Ovary (tissue), 9 donors: ENCODE results near the gene TSHZ3. TPM values are rescaled to one million over a fixed set of nuclear protein-coding genes. Genes with fewer than 3 reads are reported as not detected.

Source experiments
- DNase-seq, 5 donors: peaks; one replicate each; pipeline ENCODE4 v3.0.0-alpha.2; 2019 to 2020
- H3K27ac ChIP-seq, 2 donors: fragments of 200-600 bp; one replicate each; pipeline versions ENCODE4 v1.5.1 to v1.8.0; 2019 to 2022
- H3K27me3 ChIP-seq: fragments of 200-600 bp; one replicate; pipeline ENCODE4 v1.8.0; 2022
- H3K36me3 ChIP-seq: fragments of 200-600 bp; sonication (generic); one replicate; pipeline ENCODE4 v1.5.1; 2019
- H3K4me1 ChIP-seq: one replicate; pipeline ENCODE4 v1.8.1; 2013; ENCODE audit warnings: mild to moderate bottlenecking, moderate library complexity; ENCODE audit not compliant: insufficient read depth
- H3K4me3 ChIP-seq: fragments of 200-600 bp; sonication (generic); one replicate; pipeline ENCODE4 v1.5.1; 2017
- H3K9me3 ChIP-seq, 2 donors: fragments of 200-600 bp in 1 of 2; sonication (generic) in 1 of 2; one replicate each; pipeline versions ENCODE4 v1.5.1 to v1.8.1; 2013 to 2019; ENCODE audit warnings: mild to moderate bottlenecking in 1 of 2, moderate library complexity in 1 of 2
- EP300 ChIP-seq: sonication (generic); formaldehyde crosslinking; IDR thresholded peaks from one replicate; pipeline ENCODE4 v1.6.1; 2017; ENCODE audit warnings: antibody characterized with exemption
- POLR2A ChIP-seq: fragments of 450-650 bp; IDR thresholded peaks from one replicate; pipeline ENCODE4 v1.6.1; 2017; ENCODE audit warnings: antibody characterized with exemption, mild to moderate bottlenecking, moderate library complexity
- WGBS, 3 donors: extraction: QIAGEN DNeasy Blood & Tissue Kit in 1 of 3; methylation state at CpG; one replicate each; pipeline versions ENCODE4 v1.1.5 to v1.1.7; 2013 to 2017; 5-methylcytosine and 5-hydroxymethylcytosine counted together
- intact Hi-C, 4 donors: fragments of 100-400 bp; cut with DNase I; formaldehyde crosslinking; loops; one replicate each; pipeline versions ENCODE4 v1.11.0 to v1.15.1; 2022 to 2023
- polyA plus RNA-seq, 2 donors: library from polyadenylated mRNA; stranded (reverse); fragments of 200-250 nt in 1 of 2; fragments of 350-450 nt in 1 of 2; fragmentation: Illumina TruSeq in 1 of 2; extraction: RNeasy Lipid Tissue Mini Kit (QIAGEN cat#74804) in 1 of 2; gene quantifications; one replicate each; pipeline ENCODE4 v1.2.3, GENCODE V29; 2013 to 2014
- total RNA-seq, 7 donors: library from RNA; depleted of rRNA in 2 of 7; stranded (reverse); fragments of >200 nt in 2 of 7; fragmentation: NEBNext Ultra II Directional in 3 of 7; extraction: Animal tissue kit (Norgen Biotek cat#: 25700) in 3 of 7; gene quantifications; one replicate each; pipeline versions ENCODE4 v1.1.0 to v1.2.4, GENCODE V29; 2016 to 2023
- TF ChIP-seq, protein P1 (sequence below), 3 donors: fragments of 450-650 bp in 2 of 3; fragments of 200-600 bp in 1 of 3; IDR thresholded peaks; one replicate each; pipeline versions ENCODE4 v1.5.1 to v1.8.0; 2016 to 2022; ENCODE audit warnings: antibody characterized with exemption in 3 of 3, mild to moderate bottlenecking in 1 of 3
- donor health status: DM: no; HTN: no; CAD: no; lungs with moderate emphysema.
- donor health status: DM: no; HTN: no; CAD: no.
- donor health status: Bipolar disorder and iron deficiency.
- donor health status: DM: yes; HTN: yes; CAD: no.
- donor health status: DM: no; HTN: no; CAD: no.
- donor health status: DM: yes; HTN: yes; CAD: no.

Gene TSHZ3
- total and polyA plus RNA-seq, 9 donors = 23.3 to 107 (median 50.3) TPM

DNA sequence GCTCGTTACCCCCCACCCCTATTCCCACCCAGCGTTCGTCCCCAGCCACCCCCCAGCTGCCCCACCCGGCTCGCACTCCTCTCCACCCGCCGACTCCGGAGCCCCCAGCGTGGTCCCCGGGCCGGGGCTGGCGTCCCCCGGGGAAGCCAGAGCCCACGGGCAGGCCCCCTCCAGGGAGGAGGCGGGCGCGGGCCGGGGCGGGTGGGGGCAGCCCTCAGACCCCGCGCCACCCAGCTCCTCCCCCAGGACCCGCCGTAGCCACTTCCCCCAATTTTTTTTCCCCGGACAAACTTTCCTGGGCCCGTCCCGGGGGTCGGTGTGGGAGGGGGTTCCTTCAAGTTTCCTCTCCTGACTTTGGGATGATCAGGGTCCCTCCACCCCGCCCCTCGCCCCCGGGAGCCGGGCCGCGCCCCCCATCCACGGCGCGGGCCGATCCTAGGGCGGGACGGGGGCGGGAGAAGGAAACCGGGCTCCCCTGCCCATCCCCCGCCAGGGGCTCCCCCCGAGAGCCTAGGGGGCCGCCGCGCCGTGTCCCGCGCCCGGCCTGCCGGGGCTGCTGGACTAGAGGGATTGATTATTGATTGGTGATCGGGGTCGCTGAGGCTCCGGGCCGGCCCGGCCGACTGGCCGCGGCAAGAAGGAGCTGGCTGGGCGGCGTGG, 927 bp upstream of the TSHZ3 start:
- H3K4me1 ChIP-seq = peaks cover 12% of the 10 kb centered on the region
- DNase-seq = peak; percentile 71 to 80 (median 76)
- peak overlapping the region; percentile 61 for H3K4me3 ChIP-seq
- no peaks in the 10 kb centered on the region for H3K36me3 ChIP-seq
- TF ChIP-seq, protein P1, sequence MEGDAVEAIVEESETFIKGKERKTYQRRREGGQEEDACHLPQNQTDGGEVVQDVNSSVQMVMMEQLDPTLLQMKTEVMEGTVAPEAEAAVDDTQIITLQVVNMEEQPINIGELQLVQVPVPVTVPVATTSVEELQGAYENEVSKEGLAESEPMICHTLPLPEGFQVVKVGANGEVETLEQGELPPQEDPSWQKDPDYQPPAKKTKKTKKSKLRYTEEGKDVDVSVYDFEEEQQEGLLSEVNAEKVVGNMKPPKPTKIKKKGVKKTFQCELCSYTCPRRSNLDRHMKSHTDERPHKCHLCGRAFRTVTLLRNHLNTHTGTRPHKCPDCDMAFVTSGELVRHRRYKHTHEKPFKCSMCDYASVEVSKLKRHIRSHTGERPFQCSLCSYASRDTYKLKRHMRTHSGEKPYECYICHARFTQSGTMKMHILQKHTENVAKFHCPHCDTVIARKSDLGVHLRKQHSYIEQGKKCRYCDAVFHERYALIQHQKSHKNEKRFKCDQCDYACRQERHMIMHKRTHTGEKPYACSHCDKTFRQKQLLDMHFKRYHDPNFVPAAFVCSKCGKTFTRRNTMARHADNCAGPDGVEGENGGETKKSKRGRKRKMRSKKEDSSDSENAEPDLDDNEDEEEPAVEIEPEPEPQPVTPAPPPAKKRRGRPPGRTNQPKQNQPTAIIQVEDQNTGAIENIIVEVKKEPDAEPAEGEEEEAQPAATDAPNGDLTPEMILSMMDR (IDR thresholded peaks at IDR 0.05) = no peak
- TF ChIP-seq POLR2A (no peak), EP300 (no peak)
- intact Hi-C loops = loop anchor here in 2 of 4 donors (5.0 to 10.0 kb wide), 2 partner anchors 685 to 687 kb away; no protein-coding TSS in a partner anchor
- H3K9me3 ChIP-seq = no peaks in the 10 kb centered on the region
- WGBS, 3 donors = 0 to 2% (median 1%) methylated on average over 28 to 61 of the region's 61 CpGs
- H3K27ac ChIP-seq = peak overlapping the region; percentile 95 to 98
- no peaks in the 10 kb centered on the region for H3K27me3 ChIP-seq

DNA sequence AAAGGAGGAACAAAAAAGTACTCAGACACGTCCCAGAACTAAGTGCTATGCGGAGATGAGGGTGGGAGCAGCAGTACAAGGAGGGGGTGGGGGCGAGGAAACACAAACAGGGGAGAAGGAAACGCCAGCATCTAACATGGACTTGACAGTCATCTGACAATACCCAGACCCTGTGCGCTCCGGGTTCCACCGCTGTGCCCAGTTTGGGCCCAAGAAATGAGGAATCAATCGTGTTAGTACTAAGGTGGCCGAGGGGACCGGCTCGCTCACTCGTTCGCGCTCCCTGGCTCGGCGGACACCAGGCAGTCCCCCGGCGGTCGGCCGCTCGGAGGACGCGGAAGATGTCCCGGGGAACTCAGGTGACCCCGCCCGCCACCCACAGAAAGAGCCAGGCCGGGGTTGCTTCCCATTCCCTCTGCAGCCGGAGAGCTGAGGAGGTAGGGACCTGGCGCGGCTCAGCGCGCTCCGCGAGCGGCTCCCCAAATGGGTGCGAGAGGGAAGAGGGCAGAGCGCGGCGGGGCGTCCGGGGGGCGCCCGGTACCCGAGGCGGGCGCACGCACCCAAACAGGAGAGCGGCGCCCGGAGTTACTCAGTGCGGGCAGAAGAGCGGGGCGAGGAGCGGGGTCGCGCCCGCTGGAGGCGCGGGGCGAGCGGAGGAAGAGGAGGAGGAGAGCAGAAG, 616 bp downstream of the TSHZ3 start:
- intact Hi-C loops = loop anchor here in 1 of 4 donors (5.0 kb wide), 1 partner anchor 619 kb away; no protein-coding TSS in a partner anchor
- DNase-seq = peak; percentile 48 to 68 (median 60)
- peaks cover 16% of the 10 kb centered on the region for H3K4me1 ChIP-seq
- TF ChIP-seq EP300 = no peak
- TF ChIP-seq POLR2A = no peak
- TF ChIP-seq, protein P1 (IDR thresholded peaks at IDR 0.05) = no peak
- H3K27me3 ChIP-seq = no peaks in the 10 kb centered on the region
- H3K36me3 ChIP-seq = no peaks in the 10 kb centered on the region
- WGBS, 3 donors = 1% methylated on average over 61 of the region's 61 CpGs
- peak overlapping the region; percentile 95 to 98 for H3K27ac ChIP-seq
- H3K4me3 ChIP-seq = peak overlapping the region; percentile 61
- no peaks in the 10 kb centered on the region for H3K9me3 ChIP-seq

DNA sequence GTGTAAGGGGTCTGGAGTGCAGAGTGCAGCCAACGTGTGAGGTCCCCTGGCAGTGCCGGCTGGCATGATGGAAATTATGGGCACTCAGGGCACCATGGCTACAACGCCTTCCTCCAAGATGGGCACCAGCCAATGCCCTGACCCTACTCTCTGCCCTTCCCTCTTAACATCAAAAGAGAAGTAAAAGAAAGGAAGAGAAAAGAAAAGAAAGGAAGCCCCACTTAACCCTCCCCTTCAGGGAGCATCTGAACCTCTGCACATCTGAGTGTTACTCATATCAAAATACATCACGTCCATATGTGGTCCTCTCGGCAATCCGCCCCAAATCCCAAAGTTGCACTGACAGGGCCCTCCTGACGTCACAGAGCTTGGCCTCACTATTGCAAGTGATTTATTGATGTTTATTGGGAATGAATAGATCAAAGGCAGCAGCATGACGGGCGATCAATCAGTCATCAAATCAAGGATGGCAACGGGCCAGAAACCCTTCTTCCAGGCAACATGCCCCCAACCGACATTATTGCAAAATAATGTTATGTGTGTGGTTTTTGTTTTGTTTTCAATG, 1.3 kb downstream of the TSHZ3 start:
- DNase-seq = peak; percentile 51 to 74 (median 63)
- Histone ChIP-seq H3K9me3 (no peaks in the 10 kb centered on the region), H3K27me3 (no peaks in the 10 kb centered on the region), H3K27ac (peak overlapping the region in 1 of 2 donors; percentile 95), H3K4me3 (peak overlapping the region; percentile 61), H3K36me3 (no peaks in the 10 kb centered on the region), H3K4me1 (peaks cover 17% of the 10 kb centered on the region)
- no peak for TF ChIP-seq POLR2A
- no peak for TF ChIP-seq EP300
- TF ChIP-seq, protein P1 (IDR thresholded peaks at IDR 0.05) = no peak
- intact Hi-C loops = loop anchor here in 1 of 4 donors (5.0 kb wide), 1 partner anchor 619 kb away; no protein-coding TSS in a partner anchor
- 11 to 15% (median 11%) methylated on average over 11 of the region's 11 CpGs for WGBS, 3 donors

DNA sequence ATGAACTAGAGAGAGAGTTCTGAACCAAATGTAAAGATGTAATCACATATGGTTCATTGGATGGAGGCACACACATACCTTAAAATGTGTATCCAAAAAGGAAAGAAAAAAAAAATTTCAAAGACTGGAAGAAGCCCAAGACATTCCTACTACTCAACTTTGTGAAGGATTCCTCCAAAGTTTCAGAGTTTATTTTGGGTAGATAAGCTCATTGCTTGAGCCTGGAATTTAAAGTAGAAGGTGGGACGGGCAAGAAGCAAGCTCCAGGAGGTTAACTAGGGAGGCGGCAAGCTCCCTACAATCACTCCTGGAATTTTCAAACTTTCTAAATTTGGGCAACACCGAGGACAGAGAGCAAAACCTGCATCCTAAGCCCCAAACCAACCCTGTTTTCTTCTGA, 1.9 kb downstream of the TSHZ3 start:
- DNase-seq = no peak
- Histone ChIP-seq H3K27ac (peak overlapping the region in 1 of 2 donors; percentile 95), H3K27me3 (no peaks in the 10 kb centered on the region), H3K36me3 (no peaks in the 10 kb centered on the region), H3K4me1 (peaks cover 17% of the 10 kb centered on the region), H3K4me3 (peak overlapping the region; percentile 61), H3K9me3 (no peaks in the 10 kb centered on the region)
- TF ChIP-seq POLR2A = no peak
- TF ChIP-seq EP300 = no peak
- TF ChIP-seq, protein P1 (IDR thresholded peaks at IDR 0.05) = no peak
- intact Hi-C loops = loop anchor here in 1 of 4 donors (5.0 kb wide), 1 partner anchor 620 kb away; no protein-coding TSS in a partner anchor
- 10 to 20% (median 13%) methylated on average over 3 of the region's 3 CpGs for WGBS, 3 donors
